ENCODE data around the gene THOC2. TPM values are rescaled to one million over a fixed set of nuclear protein-coding genes. Genes with fewer than 3 reads are reported as not detected.
A peak's percentile ranks its signal among the peaks of the same experiment; 100 is the strongest.
"Not testable (repeated sequence)": the region's sequence is repeated elsewhere in the genome, so short reads cannot be mapped to it uniquely, and the experiment has no call there.

THOC2 gene
- total RNA-seq, 1 donor from 2014 or later, result 33.5 TPM

DNA sequence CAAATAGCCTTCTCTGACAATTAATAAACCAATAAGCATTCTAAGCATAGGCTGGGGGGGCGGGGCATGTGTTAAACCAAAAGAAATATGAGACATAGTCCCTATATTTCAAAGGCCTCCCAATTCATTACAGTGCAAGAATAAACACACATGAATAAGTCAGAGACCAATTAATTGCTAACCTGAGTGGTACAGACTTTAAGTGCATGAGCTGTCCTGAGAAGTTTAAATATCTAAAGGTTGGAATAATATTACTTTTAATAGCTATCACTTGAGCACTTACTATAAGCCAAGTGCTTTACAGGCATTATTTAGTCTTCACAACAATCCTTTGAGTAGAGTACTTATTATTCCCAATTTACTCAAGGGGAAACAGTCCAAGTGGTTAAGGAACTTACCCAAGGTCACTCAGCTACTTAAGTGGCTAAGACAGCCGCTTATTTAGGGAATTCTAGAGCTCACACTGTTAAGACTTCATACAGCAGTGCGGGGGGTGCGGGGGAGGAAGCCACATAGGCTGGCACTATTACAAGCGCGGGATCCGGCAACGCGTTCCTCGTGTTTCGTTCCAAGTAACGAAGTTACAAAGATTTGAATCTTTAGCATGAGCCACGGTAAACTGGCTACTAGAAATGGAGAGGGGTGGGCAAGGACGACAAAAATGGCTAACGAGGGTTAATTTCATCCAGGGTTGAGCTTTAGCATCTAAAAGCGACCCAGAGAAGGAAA lies 1.4 kb downstream of the THOC2 start:
- no peak for DNase-seq (ENCODE audit: low spot score in 2 of 2)
- TF ChIP-seq, protein P1, sequence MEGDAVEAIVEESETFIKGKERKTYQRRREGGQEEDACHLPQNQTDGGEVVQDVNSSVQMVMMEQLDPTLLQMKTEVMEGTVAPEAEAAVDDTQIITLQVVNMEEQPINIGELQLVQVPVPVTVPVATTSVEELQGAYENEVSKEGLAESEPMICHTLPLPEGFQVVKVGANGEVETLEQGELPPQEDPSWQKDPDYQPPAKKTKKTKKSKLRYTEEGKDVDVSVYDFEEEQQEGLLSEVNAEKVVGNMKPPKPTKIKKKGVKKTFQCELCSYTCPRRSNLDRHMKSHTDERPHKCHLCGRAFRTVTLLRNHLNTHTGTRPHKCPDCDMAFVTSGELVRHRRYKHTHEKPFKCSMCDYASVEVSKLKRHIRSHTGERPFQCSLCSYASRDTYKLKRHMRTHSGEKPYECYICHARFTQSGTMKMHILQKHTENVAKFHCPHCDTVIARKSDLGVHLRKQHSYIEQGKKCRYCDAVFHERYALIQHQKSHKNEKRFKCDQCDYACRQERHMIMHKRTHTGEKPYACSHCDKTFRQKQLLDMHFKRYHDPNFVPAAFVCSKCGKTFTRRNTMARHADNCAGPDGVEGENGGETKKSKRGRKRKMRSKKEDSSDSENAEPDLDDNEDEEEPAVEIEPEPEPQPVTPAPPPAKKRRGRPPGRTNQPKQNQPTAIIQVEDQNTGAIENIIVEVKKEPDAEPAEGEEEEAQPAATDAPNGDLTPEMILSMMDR (IDR thresholded peaks at IDR 0.05), result no peak
- Histone ChIP-seq H3K9me3 (no peaks in the 10 kb centered on the region), H3K4me3 (peak overlapping the region; percentile 61 to 67), H3K4me1 (no peaks in the 10 kb centered on the region), H3K36me3 (no peaks in the 10 kb centered on the region), H3K27ac (peak overlapping the region; percentile 80 to 81), H3K27me3 (no peaks in the 10 kb centered on the region)
- intact Hi-C loops (cut with DNase I), result loop anchor here (10.0 kb wide), 1 partner anchor 233 kb away; the partner anchor contains the start of gene STAG2

DNA sequence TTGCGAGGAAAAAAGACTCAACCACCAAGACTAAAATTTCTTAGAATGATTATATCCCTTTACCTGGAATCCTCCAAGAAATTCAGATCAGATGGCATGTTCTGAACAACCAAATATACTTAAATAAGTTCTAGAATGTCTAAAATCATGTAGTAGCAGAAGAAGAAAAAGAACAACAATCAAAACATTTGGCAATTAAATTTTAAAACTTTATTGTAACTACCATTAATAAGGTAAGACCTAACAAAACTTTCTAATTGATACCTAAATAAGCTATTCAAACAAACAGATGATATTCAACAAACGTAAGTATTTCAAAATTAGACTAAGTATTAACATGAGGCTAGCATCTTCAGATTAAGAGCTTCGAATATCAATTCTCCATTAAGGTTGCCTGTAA lies 4.3 kb downstream of the THOC2 start:
- no peak for DNase-seq (ENCODE audit: low spot score in 2 of 2)
- TF ChIP-seq, protein P1 (IDR thresholded peaks at IDR 0.05), result no peak
- no peak overlapping the region for H3K27ac ChIP-seq
- no peaks in the 10 kb centered on the region for H3K9me3 ChIP-seq
- no peaks in the 10 kb centered on the region for H3K4me1 ChIP-seq
- no peak overlapping the region for H3K4me3 ChIP-seq
- no peaks in the 10 kb centered on the region for H3K27me3 ChIP-seq
- H3K36me3 ChIP-seq, result no peaks in the 10 kb centered on the region
- intact Hi-C loops (cut with DNase I), result no loop called here

GRCh38 chrX:123728016-123728415 lies 4.8 kb downstream of the THOC2 start:
- Histone ChIP-seq H3K27me3 (no peaks in the 10 kb centered on the region), H3K27ac (no peak overlapping the region), H3K4me1 (no peaks in the 10 kb centered on the region), H3K9me3 (no peaks in the 10 kb centered on the region), H3K4me3 (no peak overlapping the region), H3K36me3 (no peaks in the 10 kb centered on the region)
- no peak for DNase-seq (ENCODE audit: low spot score in 2 of 2)
- TF ChIP-seq, protein P1 (IDR thresholded peaks at IDR 0.05), result no peak
- intact Hi-C loops (cut with DNase I), result no loop called here

DNA sequence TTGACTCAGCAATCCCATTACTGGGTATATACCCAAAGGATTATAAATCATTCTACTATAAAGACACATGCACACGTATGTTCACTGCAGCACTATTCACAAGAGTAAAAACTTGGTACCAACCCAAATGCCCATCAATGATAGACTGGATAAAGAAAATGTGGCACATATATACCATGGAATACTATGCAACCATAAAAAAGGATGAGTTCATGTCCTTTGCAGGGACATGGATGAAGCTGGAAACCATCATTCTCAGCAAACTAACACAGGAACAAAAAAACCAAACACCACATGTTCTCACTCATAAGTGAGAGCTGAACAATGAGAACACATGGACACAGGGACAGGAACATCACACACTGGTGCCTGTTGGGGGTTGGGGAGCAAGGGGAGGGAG lies 10.7 kb downstream of the THOC2 start:
- H3K4me1 ChIP-seq; intact Hi-C loops (cut with DNase I); H3K4me3 ChIP-seq; H3K9me3 ChIP-seq; H3K27me3 ChIP-seq; H3K27ac ChIP-seq; H3K36me3 ChIP-seq; DNase-seq (ENCODE audit: low spot score in 2 of 2): not testable (repeated sequence)

GRCh38 chrX:123720486-123720885 lies 12.4 kb downstream of the THOC2 start:
- Histone ChIP-seq H3K4me1 (no peaks in the 10 kb centered on the region), H3K4me3 (no peak overlapping the region), H3K36me3 (no peaks in the 10 kb centered on the region), H3K9me3 (no peaks in the 10 kb centered on the region), H3K27me3 (no peaks in the 10 kb centered on the region), H3K27ac (no peak overlapping the region)
- intact Hi-C loops (cut with DNase I), result no loop called here
- TF ChIP-seq, protein P1 (IDR thresholded peaks at IDR 0.05), result no peak
- DNase-seq (ENCODE audit: low spot score in 2 of 2), result no peak

- H3K4me3 ChIP-seq, result no peak overlapping the region
- no peaks in the 10 kb centered on the region for H3K9me3 ChIP-seq
- no peak for DNase-seq (ENCODE audit: low spot score in 2 of 2)
- no peak overlapping the region for H3K27ac ChIP-seq
- TF ChIP-seq, protein P1 (IDR thresholded peaks at IDR 0.05), result no peak
- H3K4me1 ChIP-seq, result no peaks in the 10 kb centered on the region
- H3K27me3 ChIP-seq, result no peaks in the 10 kb centered on the region
- no peaks in the 10 kb centered on the region for H3K36me3 ChIP-seq
- intact Hi-C loops (cut with DNase I), result no loop called here
These were observed 19.0 kb downstream of the THOC2 start for GRCh38 chrX:123713841-123714240.

All from ascending aorta (tissue), 2 donors.